BLaER1 (cell line): ENCODE results near the gene TTLL7.

Experiments used
- H3K27ac ChIP-seq: shearing (Covaris generic); formaldehyde crosslinking; 2 replicates; pipeline ENCODE4 v1.8.1; 2022
- H3K27me3 ChIP-seq: shearing (Covaris generic); formaldehyde crosslinking; 2 replicates; pipeline ENCODE4 v1.8.1; 2022
- H3K36me3 ChIP-seq: shearing (Covaris generic); formaldehyde crosslinking; 2 replicates; pipeline ENCODE4 v1.8.1; 2022
- H3K4me1 ChIP-seq: shearing (Covaris generic); formaldehyde crosslinking; 2 replicates; pipeline ENCODE4 v1.8.1; 2022
- H3K4me2 ChIP-seq: shearing (Covaris generic); formaldehyde crosslinking; 2 replicates; pipeline ENCODE4 v1.8.1; 2022
- H3K4me3 ChIP-seq: shearing (Covaris generic); formaldehyde crosslinking; 2 replicates; pipeline ENCODE4 v1.8.1; 2022
- H3K9ac ChIP-seq: shearing (Covaris generic); formaldehyde crosslinking; 2 replicates; pipeline ENCODE4 v1.8.1; 2022
- H3K9me3 ChIP-seq: shearing (Covaris generic); formaldehyde crosslinking; 2 replicates; pipeline ENCODE4 v1.8.1; 2022
- H4K20me1 ChIP-seq: shearing (Covaris generic); formaldehyde crosslinking; 2 replicates; pipeline ENCODE4 v1.8.1; 2022
- Cebpa-rat ChIP-seq: shearing (Covaris generic); IDR thresholded peaks from 2 replicates; pipeline ENCODE4 v1.8.1; 2022

Gene TTLL7

GRCh38 chr1:83934550-83934949 lies 64.4 kb downstream of the TTLL7 start:
- no peak overlapping the region for H3K9ac ChIP-seq
- TF ChIP-seq Cebpa-rat = no peak
- no peaks in the 10 kb centered on the region for H3K27me3 ChIP-seq
- H3K4me1 ChIP-seq = no peaks in the 10 kb centered on the region
- no peaks in the 10 kb centered on the region for H3K36me3 ChIP-seq
- H3K9me3 ChIP-seq = no peaks in the 10 kb centered on the region
- H4K20me1 ChIP-seq = no peaks in the 10 kb centered on the region
- H3K27ac ChIP-seq = no peak overlapping the region
- no peak overlapping the region for H3K4me2 ChIP-seq
- H3K4me3 ChIP-seq = no peak overlapping the region

GRCh38 chr1:83932693-83933092 lies 66.2 kb downstream of the TTLL7 start:
- H3K4me3 ChIP-seq = no peak overlapping the region
- H3K27ac ChIP-seq = no peak overlapping the region
- no peaks in the 10 kb centered on the region for H4K20me1 ChIP-seq
- H3K9ac ChIP-seq = no peak overlapping the region
- no peaks in the 10 kb centered on the region for H3K27me3 ChIP-seq
- H3K9me3 ChIP-seq = no peaks in the 10 kb centered on the region
- no peaks in the 10 kb centered on the region for H3K36me3 ChIP-seq
- TF ChIP-seq Cebpa-rat = no peak
- no peak overlapping the region for H3K4me2 ChIP-seq
- H3K4me1 ChIP-seq = no peaks in the 10 kb centered on the region

GRCh38 chr1:83932281-83932680 lies 66.7 kb downstream of the TTLL7 start:
- no peak for TF ChIP-seq Cebpa-rat
- H3K9me3 ChIP-seq = no peaks in the 10 kb centered on the region
- no peak overlapping the region for H3K4me3 ChIP-seq
- no peaks in the 10 kb centered on the region for H4K20me1 ChIP-seq
- H3K27me3 ChIP-seq = no peaks in the 10 kb centered on the region
- no peak overlapping the region for H3K4me2 ChIP-seq
- H3K27ac ChIP-seq = no peak overlapping the region
- no peaks in the 10 kb centered on the region for H3K4me1 ChIP-seq
- no peak overlapping the region for H3K9ac ChIP-seq
- H3K36me3 ChIP-seq = no peaks in the 10 kb centered on the region

- no peak for TF ChIP-seq Cebpa-rat
- Histone ChIP-seq H3K9ac (no peak overlapping the region), H3K4me1 (no peaks in the 10 kb centered on the region), H4K20me1 (no peaks in the 10 kb centered on the region), H3K27me3 (no peaks in the 10 kb centered on the region), H3K9me3 (no peaks in the 10 kb centered on the region), H3K27ac (no peak overlapping the region), H3K36me3 (no peaks in the 10 kb centered on the region), H3K4me3 (no peak overlapping the region), H3K4me2 (no peak overlapping the region)
These were observed 67.2 kb downstream of the TTLL7 start for GRCh38 chr1:83931658-83932253.

GRCh38 chr1:83929184-83929583 lies 69.7 kb downstream of the TTLL7 start:
- Histone ChIP-seq H3K36me3 (no peaks in the 10 kb centered on the region), H3K4me2 (no peak overlapping the region)

GRCh38 chr1:83928396-83928795 lies 70.5 kb downstream of the TTLL7 start:
- Histone ChIP-seq H3K9ac (no peak overlapping the region), H3K27ac (no peak overlapping the region), H3K4me1 (no peaks in the 10 kb centered on the region), H3K4me2 (no peak overlapping the region), H3K4me3 (no peak overlapping the region), H3K27me3 (no peaks in the 10 kb centered on the region), H3K9me3 (no peaks in the 10 kb centered on the region), H4K20me1 (no peaks in the 10 kb centered on the region), H3K36me3 (no peaks in the 10 kb centered on the region)
- TF ChIP-seq Cebpa-rat = no peak

More at GRCh38 chr1:83929184-83929583, 69.7 kb downstream of the TTLL7 start:
- Histone ChIP-seq H3K9me3 (no peaks in the 10 kb centered on the region), H3K4me3 (no peak overlapping the region), H4K20me1 (no peaks in the 10 kb centered on the region), H3K4me1 (no peaks in the 10 kb centered on the region), H3K27me3 (no peaks in the 10 kb centered on the region), H3K27ac (no peak overlapping the region), H3K9ac (no peak overlapping the region)
- TF ChIP-seq Cebpa-rat = no peak

- Histone ChIP-seq H3K4me2 (no peak overlapping the region), H3K27ac (no peak overlapping the region), H3K27me3 (no peaks in the 10 kb centered on the region), H4K20me1 (no peaks in the 10 kb centered on the region), H3K4me1 (no peaks in the 10 kb centered on the region), H3K9me3 (no peaks in the 10 kb centered on the region), H3K9ac (no peak overlapping the region), H3K4me3 (no peak overlapping the region), H3K36me3 (no peaks in the 10 kb centered on the region)
- no peak for TF ChIP-seq Cebpa-rat
These were observed 71.2 kb downstream of the TTLL7 start for GRCh38 chr1:83927701-83928100.

- no peaks in the 10 kb centered on the region for H3K27me3 ChIP-seq
- no peak overlapping the region for H3K27ac ChIP-seq
- no peak overlapping the region for H3K4me2 ChIP-seq
- no peaks in the 10 kb centered on the region for H3K36me3 ChIP-seq
- TF ChIP-seq Cebpa-rat = no peak
- H3K9me3 ChIP-seq = no peaks in the 10 kb centered on the region
- H3K4me1 ChIP-seq = no peaks in the 10 kb centered on the region
- no peaks in the 10 kb centered on the region for H4K20me1 ChIP-seq
- H3K4me3 ChIP-seq = no peak overlapping the region
- H3K9ac ChIP-seq = no peak overlapping the region
These were observed 71.9 kb downstream of the TTLL7 start for GRCh38 chr1:83927061-83927460.

- Histone ChIP-seq H3K27me3 (no peaks in the 10 kb centered on the region), H3K9ac (no peak overlapping the region), H3K36me3 (no peaks in the 10 kb centered on the region), H3K9me3 (no peaks in the 10 kb centered on the region), H3K4me1 (no peaks in the 10 kb centered on the region), H3K4me2 (no peak overlapping the region), H3K27ac (no peak overlapping the region), H3K4me3 (no peak overlapping the region), H4K20me1 (no peaks in the 10 kb centered on the region)
- no peak for TF ChIP-seq Cebpa-rat
These were observed 75.4 kb downstream of the TTLL7 start for GRCh38 chr1:83923553-83923952.

- Histone ChIP-seq H3K27ac (no peak overlapping the region), H4K20me1 (no peaks in the 10 kb centered on the region), H3K4me3 (no peak overlapping the region), H3K4me1 (no peaks in the 10 kb centered on the region), H3K4me2 (no peak overlapping the region), H3K9ac (no peak overlapping the region), H3K27me3 (no peaks in the 10 kb centered on the region), H3K9me3 (no peaks in the 10 kb centered on the region), H3K36me3 (no peaks in the 10 kb centered on the region)
- no peak for TF ChIP-seq Cebpa-rat
These were observed 76.5 kb downstream of the TTLL7 start for GRCh38 chr1:83922431-83922830.

- Histone ChIP-seq H3K9me3 (no peaks in the 10 kb centered on the region), H3K9ac (no peak overlapping the region), H3K4me3 (no peak overlapping the region), H3K36me3 (no peaks in the 10 kb centered on the region), H4K20me1 (no peaks in the 10 kb centered on the region), H3K27me3 (no peaks in the 10 kb centered on the region), H3K4me1 (no peaks in the 10 kb centered on the region), H3K27ac (no peak overlapping the region), H3K4me2 (no peak overlapping the region)
- TF ChIP-seq Cebpa-rat = no peak
These were observed 78.6 kb downstream of the TTLL7 start for GRCh38 chr1:83920320-83920719.
